Gastroesophageal sphincter (tissue), 4 donors: ENCODE results near the gene ZSWIM9. TPM values are rescaled to one million over a fixed set of nuclear protein-coding genes. Genes with fewer than 3 reads are reported as not detected.
"Not testable (repeated sequence)": the region's sequence is repeated elsewhere in the genome, so short reads cannot be mapped to it uniquely, and the experiment has no call there.

Source experiments
- ATAC-seq: fragments of 150-250 bp; one replicate; pipeline ENCODE4 v1.9.1; 2016; ENCODE audit warnings: mild to moderate bottlenecking, moderate library complexity
- H3K27ac ChIP-seq, 4 donors: fragments of 200-600 bp; sonication (generic) in 3 of 4; 1 replicate in 3 of 4; 2 replicates in 1 of 4; pipeline ENCODE4 v1.5.1; 2016 to 2019
- H3K27me3 ChIP-seq: fragments of 200-600 bp; sonication (generic); one replicate; pipeline ENCODE4 v1.5.1; 2019
- H3K36me3 ChIP-seq, 2 donors: fragments of 200-600 bp; sonication (generic); one replicate each; pipeline ENCODE4 v1.5.1; 2019; ENCODE audit warnings: control low read depth in 1 of 2
- H3K4me1 ChIP-seq, 3 donors: fragments of 200-600 bp; sonication (generic); 1 replicate in 2 of 3; 2 replicates in 1 of 3; pipeline ENCODE4 v1.5.1; 2016 to 2019; ENCODE audit warnings: control low read depth in 2 of 3
- H3K4me3 ChIP-seq, 2 donors: fragments of 200-600 bp; sonication (generic); one replicate each; pipeline ENCODE4 v1.5.1; 2019; ENCODE audit warnings: mild to moderate bottlenecking in 1 of 2, moderate library complexity in 1 of 2
- H3K9me3 ChIP-seq, 3 donors: fragments of 200-600 bp; sonication (generic); one replicate each; pipeline ENCODE4 v1.5.1; 2017 to 2019; ENCODE audit warnings: control low read depth in 2 of 3
- CTCF ChIP-seq, 4 experiments: fragments of 200-600 bp in 2 of 4; fragments of 450-650 bp in 2 of 4; sonication (generic) in 1 of 4; IDR thresholded peaks; one replicate each; pipeline ENCODE4 v1.5.1; 2017 to 2019; ENCODE audit warnings: antibody characterized with exemption in 4 of 4, mild to moderate bottlenecking in 2 of 4, moderate library complexity in 2 of 4
- EP300 ChIP-seq: sonication (generic); formaldehyde crosslinking; IDR thresholded peaks from one replicate; pipeline ENCODE4 v1.6.1; 2017; ENCODE audit warnings: antibody characterized with exemption, mild to moderate bottlenecking
- POLR2A ChIP-seq, 2 donors: fragments of 450-650 bp; IDR thresholded peaks; one replicate each; pipeline ENCODE4 v1.6.1; 2017; ENCODE audit warnings: antibody characterized with exemption in 2 of 2, mild to moderate bottlenecking in 2 of 2, moderate library complexity in 1 of 2
- POLR2AphosphoS5 ChIP-seq: sonication (generic); formaldehyde crosslinking; IDR thresholded peaks from one replicate; pipeline ENCODE4 v1.6.1; 2017; ENCODE audit warnings: antibody characterized with exemption
- WGBS, 2 donors: methylation state at CpG; one replicate each; pipeline ENCODE4 v1.1.5; 2018; ENCODE audit warnings: low coverage in 1 of 2; 5-methylcytosine and 5-hydroxymethylcytosine counted together
- total RNA-seq, 4 donors: library from RNA; depleted of rRNA; stranded (reverse); fragments of >200 nt; gene quantifications; one replicate each; pipeline ENCODE4 v1.1.0, GENCODE V29; 2016

Gene ZSWIM9
- total RNA-seq, 4 donors from 2014 or later = 3.2 to 8.3 (median 5.7) TPM

GRCh38 chr19:48237057-48237456 is 66.6 kb downstream of the ZSWIM9 start:
- no peaks in the 10 kb centered on the region for H3K9me3 ChIP-seq
- no peak overlapping the region for H3K4me3 ChIP-seq
- peaks cover 0 to 90% of the 10 kb centered on the region in 2 donors for H3K36me3 ChIP-seq
- no peak for ATAC-seq
- no peaks in the 10 kb centered on the region for H3K4me1 ChIP-seq
- TF ChIP-seq POLR2AphosphoS5 (no peak), EP300 (no peak), POLR2A (IDR thresholded peaks at IDR 0.05) (no peak)
- 60 to 72% methylated on average over 1 to 3 of the region's 3 CpGs for WGBS, 2 donors
- H3K27ac ChIP-seq = no peak overlapping the region
- H3K27me3 ChIP-seq = no peaks in the 10 kb centered on the region

GRCh38 chr19:48239120-48239519 is 68.6 kb downstream of the ZSWIM9 start:
- ATAC-seq = no peak
- H3K27me3 ChIP-seq = no peaks in the 10 kb centered on the region
- no peak for TF ChIP-seq EP300
- 63 to 84% methylated on average over 4 to 6 of the region's 6 CpGs for WGBS, 2 donors
- H3K27ac ChIP-seq = no peak overlapping the region
- no peaks in the 10 kb centered on the region for H3K4me1 ChIP-seq
- H3K36me3 ChIP-seq = peaks cover 0 to 77% of the 10 kb centered on the region in 2 donors
- H3K4me3 ChIP-seq = no peak overlapping the region
- H3K9me3 ChIP-seq = no peaks in the 10 kb centered on the region

GRCh38 chr19:48239582-48240141 is 69.2 kb downstream of the ZSWIM9 start:
- no peak overlapping the region for H3K4me3 ChIP-seq
- no peak for ATAC-seq
- H3K36me3 ChIP-seq = peaks cover 0 to 72% of the 10 kb centered on the region in 2 donors
- H3K4me1 ChIP-seq = no peaks in the 10 kb centered on the region
- no peak overlapping the region for H3K27ac ChIP-seq
- no peaks in the 10 kb centered on the region for H3K27me3 ChIP-seq
- H3K9me3 ChIP-seq = no peaks in the 10 kb centered on the region
- 94 to 95% methylated on average over 2 to 8 of the region's 9 CpGs for WGBS, 2 donors
- TF ChIP-seq POLR2A (IDR thresholded peaks at IDR 0.05) (no peak), POLR2AphosphoS5 (no peak), CTCF (IDR thresholded peaks at IDR 0.05) (no peak), EP300 (no peak)

GRCh38 chr19:48241771-48242170 is 71.3 kb downstream of the ZSWIM9 start:
- not testable (repeated sequence) for ATAC-seq, H3K9me3 ChIP-seq, H3K27ac ChIP-seq, H3K27me3 ChIP-seq, H3K4me3 ChIP-seq, H3K4me1 ChIP-seq
- H3K36me3 ChIP-seq = peaks cover 0 to 73% of the 10 kb centered on the region in 2 donors
- 93 to 100% methylated on average over 3 to 6 of the region's 6 CpGs for WGBS, 2 donors

GRCh38 chr19:48244281-48244680 is 73.8 kb downstream of the ZSWIM9 start:
- TF ChIP-seq POLR2A (IDR thresholded peaks at IDR 0.05) (no peak), CTCF (IDR thresholded peaks at IDR 0.05) (no peak), EP300 (no peak), POLR2AphosphoS5 (no peak)
- no peak for ATAC-seq
- Histone ChIP-seq H3K4me3 (no peak overlapping the region), H3K4me1 (no peaks in the 10 kb centered on the region), H3K27ac (no peak overlapping the region), H3K36me3 (peaks cover 0 to 65% of the 10 kb centered on the region in 2 donors), H3K9me3 (no peaks in the 10 kb centered on the region), H3K27me3 (no peaks in the 10 kb centered on the region)
- 64 to 73% methylated on average over 4 to 5 of the region's 5 CpGs for WGBS, 2 donors

GRCh38 chr19:48246101-48246500 is 75.6 kb downstream of the ZSWIM9 start:
- WGBS, 2 donors = 74 to 80% methylated on average over 5 of the region's 5 CpGs
- H3K4me3 ChIP-seq = no peak overlapping the region
- no peak overlapping the region for H3K27ac ChIP-seq
- H3K4me1 ChIP-seq = peaks cover 0 to 9% (median 0%) of the 10 kb centered on the region in 3 donors
- TF ChIP-seq EP300 = no peak
- peaks cover 0 to 47% of the 10 kb centered on the region in 2 donors for H3K36me3 ChIP-seq
- H3K9me3 ChIP-seq = no peaks in the 10 kb centered on the region
- no peak for ATAC-seq
- H3K27me3 ChIP-seq = no peaks in the 10 kb centered on the region

GRCh38 chr19:48247212-48247611 is 76.7 kb downstream of the ZSWIM9 start:
- no peaks in the 10 kb centered on the region for H3K9me3 ChIP-seq
- TF ChIP-seq POLR2AphosphoS5 (no peak), CTCF (IDR thresholded peaks at IDR 0.05) (no peak), POLR2A (IDR thresholded peaks at IDR 0.05) (no peak), EP300 (no peak)
- no peak overlapping the region for H3K27ac ChIP-seq
- peaks cover 0 to 36% of the 10 kb centered on the region in 2 donors for H3K36me3 ChIP-seq
- no peaks in the 10 kb centered on the region for H3K27me3 ChIP-seq
- WGBS, 2 donors = 94 to 96% methylated on average over 3 of the region's 3 CpGs
- ATAC-seq = no peak
- H3K4me1 ChIP-seq = peaks cover 0 to 9% (median 0%) of the 10 kb centered on the region in 3 donors
- no peak overlapping the region for H3K4me3 ChIP-seq
